BLaER1 (cell line): ENCODE results near the gene SLC15A3.
"Not testable (repeated sequence)": the region's sequence is repeated elsewhere in the genome, so short reads cannot be mapped to it uniquely, and the experiment has no call there.

Experiments used
- H3K27ac ChIP-seq: shearing (Covaris generic); formaldehyde crosslinking; 2 replicates; pipeline ENCODE4 v1.8.1; 2022
- H3K27me3 ChIP-seq: shearing (Covaris generic); formaldehyde crosslinking; 2 replicates; pipeline ENCODE4 v1.8.1; 2022
- H3K36me3 ChIP-seq: shearing (Covaris generic); formaldehyde crosslinking; 2 replicates; pipeline ENCODE4 v1.8.1; 2022
- H3K4me1 ChIP-seq: shearing (Covaris generic); formaldehyde crosslinking; 2 replicates; pipeline ENCODE4 v1.8.1; 2022
- H3K4me2 ChIP-seq: shearing (Covaris generic); formaldehyde crosslinking; 2 replicates; pipeline ENCODE4 v1.8.1; 2022
- H3K4me3 ChIP-seq: shearing (Covaris generic); formaldehyde crosslinking; 2 replicates; pipeline ENCODE4 v1.8.1; 2022
- H3K9ac ChIP-seq: shearing (Covaris generic); formaldehyde crosslinking; 2 replicates; pipeline ENCODE4 v1.8.1; 2022
- H3K9me3 ChIP-seq: shearing (Covaris generic); formaldehyde crosslinking; 2 replicates; pipeline ENCODE4 v1.8.1; 2022
- H4K20me1 ChIP-seq: shearing (Covaris generic); formaldehyde crosslinking; 2 replicates; pipeline ENCODE4 v1.8.1; 2022
- Cebpa-rat ChIP-seq: shearing (Covaris generic); IDR thresholded peaks from 2 replicates; pipeline ENCODE4 v1.8.1; 2022

The SLC15A3 gene

GRCh38 chr11:60912223-60912850 is 39.6 kb downstream of the SLC15A3 start:
- Histone ChIP-seq H3K27ac (peak overlapping the region; percentile 93), H3K36me3 (peaks cover 5% of the 10 kb centered on the region; the same call in 1 of the 2 replicates), H3K9me3 (peaks cover 10% of the 10 kb centered on the region), H3K27me3 (no peaks in the 10 kb centered on the region), H3K4me1 (peaks cover 63% of the 10 kb centered on the region), H4K20me1 (peaks cover 19% of the 10 kb centered on the region), H3K4me2 (peak overlapping the region; percentile 94), H3K4me3 (no peak overlapping the region), H3K9ac (no peak overlapping the region)
- TF ChIP-seq Cebpa-rat, result no peak

- no peaks in the 10 kb centered on the region for H3K27me3 ChIP-seq
- H3K4me1 ChIP-seq, result peaks cover 57% of the 10 kb centered on the region
- 0 out of 2 replicates have a peak overlapping the region, but pooled peaks have one; percentile 12 for H3K4me3 ChIP-seq
- H3K36me3 ChIP-seq, result no peaks in the 10 kb centered on the region
- peak overlapping the region; percentile 65 for H3K27ac ChIP-seq
- peaks cover 4% of the 10 kb centered on the region for H4K20me1 ChIP-seq
- H3K9ac ChIP-seq, result no peak overlapping the region
- peaks cover 10% of the 10 kb centered on the region for H3K9me3 ChIP-seq
- TF ChIP-seq Cebpa-rat, result no peak
- H3K4me2 ChIP-seq, result peak overlapping the region; percentile 94
Observed at GRCh38 chr11:60910711-60911380, 41.1 kb downstream of the SLC15A3 start.

- Histone ChIP-seq H3K27me3 (no peaks in the 10 kb centered on the region), H3K9ac (no peak overlapping the region), H4K20me1 (peaks cover 5% of the 10 kb centered on the region), H3K9me3 (peaks cover 10% of the 10 kb centered on the region), H3K4me1 (peaks cover 57% of the 10 kb centered on the region), H3K4me2 (peak overlapping the region; percentile 94), H3K4me3 (0 out of 2 replicates have a peak overlapping the region, but pooled peaks have one; percentile 0), H3K27ac (peak overlapping the region; percentile 65), H3K36me3 (no peaks in the 10 kb centered on the region)
- TF ChIP-seq Cebpa-rat, result no peak
Observed at GRCh38 chr11:60910281-60910687, 41.7 kb downstream of the SLC15A3 start.

- Histone ChIP-seq H4K20me1 (peaks cover 10% of the 10 kb centered on the region), H3K4me3 (0 out of 2 replicates have a peak overlapping the region, but pooled peaks have one; percentile 0), H3K27ac (peak overlapping the region; percentile 65), H3K4me1 (peaks cover 58% of the 10 kb centered on the region), H3K9me3 (peaks cover 10% of the 10 kb centered on the region), H3K4me2 (peak overlapping the region; percentile 94)
- not testable (repeated sequence) for H3K27me3 ChIP-seq, H3K9ac ChIP-seq, H3K36me3 ChIP-seq
Observed at GRCh38 chr11:60909680-60910280, 42.2 kb downstream of the SLC15A3 start.

GRCh38 chr11:60908803-60909202 is 43.2 kb downstream of the SLC15A3 start:
- H3K27me3 ChIP-seq, result no peaks in the 10 kb centered on the region
- H3K4me3 ChIP-seq, result no peak overlapping the region
- H3K9ac ChIP-seq, result no peak overlapping the region
- H3K9me3 ChIP-seq, result peaks cover 10% of the 10 kb centered on the region
- H3K4me2 ChIP-seq, result no peak overlapping the region
- H4K20me1 ChIP-seq, result peaks cover 20% of the 10 kb centered on the region
- peaks cover 9% of the 10 kb centered on the region for H3K36me3 ChIP-seq
- no peak for TF ChIP-seq Cebpa-rat
- H3K27ac ChIP-seq, result no peak overlapping the region
- H3K4me1 ChIP-seq, result peaks cover 68% of the 10 kb centered on the region

GRCh38 chr11:60906132-60906972 is 45.6 kb downstream of the SLC15A3 start, which contains the start of gene PRPF19:
TSS of gene PRPF19 (minus strand) at chr11:60906585. CDS start at chr11:60906382, 203 bp downstream.
- Histone ChIP-seq H3K4me1 (peaks cover 49% of the 10 kb centered on the region), H3K4me3 (peak within 1 kb of the TSS; percentile 77)

GRCh38 chr11:60905551-60906113 is 46.3 kb downstream of the SLC15A3 start:
- peaks cover 10% of the 10 kb centered on the region for H3K9me3 ChIP-seq
- peak overlapping the region; percentile 95 for H3K27ac ChIP-seq
- H4K20me1 ChIP-seq, result peaks cover 52% of the 10 kb centered on the region
- H3K4me1 ChIP-seq, result peaks cover 42% of the 10 kb centered on the region
- no peak for TF ChIP-seq Cebpa-rat
- peak overlapping the region; percentile 77 for H3K4me3 ChIP-seq
- no peaks in the 10 kb centered on the region for H3K27me3 ChIP-seq
- H3K9ac ChIP-seq, result peak overlapping the region; percentile 92
- H3K4me2 ChIP-seq, result peak overlapping the region; percentile 94
- H3K36me3 ChIP-seq, result peaks cover 40% of the 10 kb centered on the region

More at GRCh38 chr11:60906132-60906972, 45.6 kb downstream of the SLC15A3 start, which contains the start of gene PRPF19:
- Histone ChIP-seq H3K9ac (peak within 1 kb of the TSS; percentile 92), H3K4me2 (peak within 1 kb of the TSS; percentile 94), H3K27ac (peak within 1 kb of the TSS; percentile 95), H3K9me3 (peaks cover 10% of the 10 kb centered on the region), H4K20me1 (peaks cover 45% of the 10 kb centered on the region), H3K36me3 (peaks cover 33% of the 10 kb centered on the region), H3K27me3 (no peaks in the 10 kb centered on the region)
- TF ChIP-seq Cebpa-rat, result no peak

- Histone ChIP-seq H3K36me3 (peaks cover 46% of the 10 kb centered on the region), H3K9ac (peak overlapping the region; percentile 92), H3K27me3 (no peaks in the 10 kb centered on the region), H3K4me1 (peaks cover 36% of the 10 kb centered on the region), H3K27ac (peak overlapping the region; percentile 95), H3K4me3 (peak overlapping the region; percentile 77), H3K4me2 (peak overlapping the region; percentile 94), H4K20me1 (peaks cover 58% of the 10 kb centered on the region), H3K9me3 (peaks cover 9% of the 10 kb centered on the region)
- TF ChIP-seq Cebpa-rat, result no peak
Observed at GRCh38 chr11:60905047-60905446, 46.9 kb downstream of the SLC15A3 start.

- H3K36me3 ChIP-seq, result peaks cover 70% of the 10 kb centered on the region
- no peak overlapping the region for H3K4me3 ChIP-seq
- no peak overlapping the region for H3K4me2 ChIP-seq
- peaks cover 73% of the 10 kb centered on the region for H4K20me1 ChIP-seq
- no peak overlapping the region; the same call in 1 of the 2 replicates for H3K9ac ChIP-seq
- no peaks in the 10 kb centered on the region for H3K9me3 ChIP-seq
- H3K27me3 ChIP-seq, result no peaks in the 10 kb centered on the region
- no peak for TF ChIP-seq Cebpa-rat
- peaks cover 31% of the 10 kb centered on the region for H3K4me1 ChIP-seq
- H3K27ac ChIP-seq, result no peak overlapping the region
Observed at GRCh38 chr11:60902625-60903024, 49.4 kb downstream of the SLC15A3 start.
